Hepatocyte (in vitro differentiated cells): ENCODE results near the gene MARK2.

Experiments used
- EZH2 ChIP-seq: fragments of 200-600 bp; sonication (generic); IDR thresholded peaks from 2 replicates; pipeline ENCODE4 v1.6.1; 2016; ENCODE audit warnings: antibody characterized with exemption, mild to moderate bottlenecking, borderline replicate concordance
- EZH2phosphoT487 ChIP-seq: fragments of 200-600 bp; sonication (generic); IDR thresholded peaks from one replicate; pipeline ENCODE4 v1.6.1; 2018; ENCODE audit warnings: antibody characterized with exemption, mild to moderate bottlenecking, low read depth, moderate library complexity; ENCODE audit not compliant: unreplicated experiment, severe bottlenecking
- TF ChIP-seq, protein P1 (sequence below): fragments of 200-600 bp; sonication (generic); IDR thresholded peaks from 2 replicates; pipeline ENCODE4 v1.5.1; 2016; ENCODE audit warnings: antibody characterized with exemption, mild to moderate bottlenecking; ENCODE audit not compliant: poor library complexity

DNA sequence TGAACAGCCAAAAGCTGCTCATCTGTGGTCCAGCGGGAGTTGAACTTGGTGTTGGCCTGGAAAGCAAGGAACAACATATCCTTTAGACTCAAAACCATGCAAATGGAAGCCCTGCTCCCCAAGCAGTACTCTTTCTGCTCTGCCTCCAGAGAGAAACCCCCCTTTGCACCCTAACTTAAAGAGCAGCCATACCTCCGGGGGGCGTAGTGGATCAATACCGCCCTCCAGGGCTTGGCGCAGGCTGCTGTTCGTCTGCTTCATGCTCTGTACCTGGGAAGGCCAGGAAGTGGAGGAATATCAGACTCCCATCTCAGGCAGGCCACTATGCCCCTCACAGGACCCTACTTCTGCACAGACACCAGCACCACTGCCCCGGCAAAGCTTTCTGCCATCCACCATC, 73.8 kb downstream of the MARK2 start:
- TF ChIP-seq, protein P1, sequence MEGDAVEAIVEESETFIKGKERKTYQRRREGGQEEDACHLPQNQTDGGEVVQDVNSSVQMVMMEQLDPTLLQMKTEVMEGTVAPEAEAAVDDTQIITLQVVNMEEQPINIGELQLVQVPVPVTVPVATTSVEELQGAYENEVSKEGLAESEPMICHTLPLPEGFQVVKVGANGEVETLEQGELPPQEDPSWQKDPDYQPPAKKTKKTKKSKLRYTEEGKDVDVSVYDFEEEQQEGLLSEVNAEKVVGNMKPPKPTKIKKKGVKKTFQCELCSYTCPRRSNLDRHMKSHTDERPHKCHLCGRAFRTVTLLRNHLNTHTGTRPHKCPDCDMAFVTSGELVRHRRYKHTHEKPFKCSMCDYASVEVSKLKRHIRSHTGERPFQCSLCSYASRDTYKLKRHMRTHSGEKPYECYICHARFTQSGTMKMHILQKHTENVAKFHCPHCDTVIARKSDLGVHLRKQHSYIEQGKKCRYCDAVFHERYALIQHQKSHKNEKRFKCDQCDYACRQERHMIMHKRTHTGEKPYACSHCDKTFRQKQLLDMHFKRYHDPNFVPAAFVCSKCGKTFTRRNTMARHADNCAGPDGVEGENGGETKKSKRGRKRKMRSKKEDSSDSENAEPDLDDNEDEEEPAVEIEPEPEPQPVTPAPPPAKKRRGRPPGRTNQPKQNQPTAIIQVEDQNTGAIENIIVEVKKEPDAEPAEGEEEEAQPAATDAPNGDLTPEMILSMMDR: no peak
- TF ChIP-seq EZH2phosphoT487 (no peak), EZH2 (no peak)
